HEK293 (cell line): ENCODE measurements around the gene FAM83D.

Experiments
- CTCF ChIA-PET: fragments of 350-600 bp; formaldehyde crosslinking; extraction: SDS; loops from one replicate; lab custom pipeline; 2021; ENCODE audit warnings: antibody characterized with exemption; lab: Yijun Ruan, JAX
- POLR2A ChIA-PET: fragments of 300-600 bp; formaldehyde crosslinking; extraction: SDS; loops from one replicate; lab custom pipeline; 2020; ENCODE audit warnings: antibody characterized with exemption, inconsistent platforms; lab: Yijun Ruan, JAX
- H3K27ac ChIP-seq: fragments of 200-500 bp; sonication (Bioruptor generic); 2 replicates; pipeline ENCODE4 v1.5.1; 2014; ENCODE audit warnings: low read depth, low read length, control low read depth, inconsistent platforms; ENCODE audit errors: extremely low read depth
- H3K36me3 ChIP-seq, 2 experiments: fragments of 200-500 bp in 1 of 2; sonication (Bioruptor generic) in 1 of 2; 1 replicate in 1 of 2; 2 replicates in 1 of 2; pipeline ENCODE4 v1.5.1; 2014 to 2017; ENCODE audit warnings: inconsistent platforms in 2 of 2, low read length in 2 of 2; ENCODE audit not compliant: control insufficient read depth in 2 of 2, insufficient read depth in 1 of 2
- H3K4me1 ChIP-seq: fragments of 200-500 bp; sonication (Bioruptor generic); 2 replicates; pipeline ENCODE4 v1.5.1; 2014; ENCODE audit warnings: mild to moderate bottlenecking, low read length, inconsistent platforms; ENCODE audit not compliant: control insufficient read depth, insufficient read depth
- H3K4me3 ChIP-seq: 2 replicates; pipeline ENCODE4 v1.5.1; 2011; ENCODE audit warnings: low read depth, mild to moderate bottlenecking, control low read depth, low read length, moderate library complexity
- H3K9me3 ChIP-seq: fragments of 200-500 bp; sonication (Bioruptor generic); 2 replicates; pipeline ENCODE4 v1.5.1; 2014; ENCODE audit warnings: low read depth, low read length, inconsistent platforms; ENCODE audit not compliant: control insufficient read depth, insufficient read depth
- BCL11B ChIP-seq: fragments of 450-650 bp; formaldehyde crosslinking; IDR thresholded peaks from 2 replicates; pipeline ENCODE4 v1.5.1; 2016; ENCODE audit warnings: low read depth, missing biosample characterization, missing genetic modification characterization
- OSR2 ChIP-seq: fragments of 450-650 bp; formaldehyde crosslinking; IDR thresholded peaks from 2 replicates; pipeline ENCODE4 v1.5.1; 2016; ENCODE audit warnings: missing biosample characterization, missing genetic modification characterization
- SCRT1 ChIP-seq: fragments of 450-650 bp; formaldehyde crosslinking; IDR thresholded peaks from 2 replicates; pipeline ENCODE4 v1.5.1; 2016; ENCODE audit warnings: missing biosample characterization, missing genetic modification characterization, borderline replicate concordance
- ZBTB17 ChIP-seq: fragments of 450-650 bp; formaldehyde crosslinking; IDR thresholded peaks from 2 replicates; pipeline ENCODE4 v1.5.1; 2016; ENCODE audit warnings: missing biosample characterization, missing genetic modification characterization
- ZNF132 ChIP-seq: fragments of 450-650 bp; formaldehyde crosslinking; IDR thresholded peaks from 2 replicates; pipeline ENCODE4 v1.5.1; 2017; ENCODE audit warnings: missing biosample characterization, missing genetic modification characterization, borderline replicate concordance
- ZNF133 ChIP-seq: fragments of 450-650 bp; formaldehyde crosslinking; IDR thresholded peaks from 2 replicates; pipeline ENCODE4 v1.5.1; 2016; ENCODE audit warnings: missing biosample characterization, missing genetic modification characterization
- ZNF214 ChIP-seq: fragments of 450-650 bp; formaldehyde crosslinking; IDR thresholded peaks from 2 replicates; pipeline ENCODE4 v1.5.1; 2017; ENCODE audit warnings: missing biosample characterization, mild to moderate bottlenecking, missing genetic modification characterization, borderline replicate concordance
- ZNF23 ChIP-seq: fragments of 450-650 bp; formaldehyde crosslinking; IDR thresholded peaks from 2 replicates; pipeline ENCODE4 v1.5.1; 2016; ENCODE audit warnings: missing biosample characterization, missing genetic modification characterization, borderline replicate concordance
- ZNF366 ChIP-seq: fragments of 450-650 bp; formaldehyde crosslinking; conservative IDR thresholded peaks from 2 replicates; pipeline ENCODE4 v1.5.1; 2016; ENCODE audit warnings: missing biosample characterization, missing genetic modification characterization
- ZNF37A ChIP-seq: fragments of 450-650 bp; IDR thresholded peaks from 2 replicates; pipeline ENCODE4 v1.5.1; 2018; ENCODE audit warnings: missing biosample characterization, missing genetic modification characterization
- ZNF426 ChIP-seq: fragments of 450-650 bp; formaldehyde crosslinking; IDR thresholded peaks from 2 replicates; pipeline ENCODE4 v1.5.1; 2017; ENCODE audit warnings: missing biosample characterization, missing genetic modification characterization, mild to moderate bottlenecking, inconsistent platforms, moderate library complexity
- ZNF48 ChIP-seq: fragments of 450-650 bp; formaldehyde crosslinking; IDR thresholded peaks from 2 replicates; pipeline ENCODE4 v1.5.1; 2016; ENCODE audit warnings: missing biosample characterization, missing genetic modification characterization
- ZNF623 ChIP-seq: fragments of 450-650 bp; formaldehyde crosslinking; IDR thresholded peaks from 2 replicates; pipeline ENCODE4 v1.5.1; 2016; ENCODE audit warnings: missing biosample characterization, missing genetic modification characterization
- ZNF701 ChIP-seq: fragments of 450-650 bp; formaldehyde crosslinking; IDR thresholded peaks from 2 replicates; pipeline ENCODE4 v1.5.1; 2016; ENCODE audit warnings: missing biosample characterization, missing genetic modification characterization
- TF ChIP-seq, protein P1 (sequence below): fragments of 450-650 bp; formaldehyde crosslinking; IDR thresholded peaks from 2 replicates; pipeline ENCODE4 v1.5.1; 2016; ENCODE audit warnings: missing biosample characterization, missing genetic modification characterization
- TF ChIP-seq, protein P2 (sequence below): fragments of 450-650 bp; formaldehyde crosslinking; IDR thresholded peaks from 2 replicates; pipeline ENCODE4 v1.5.1; 2016; ENCODE audit warnings: missing biosample characterization, missing genetic modification characterization, borderline replicate concordance
- TF ChIP-seq, protein P3 (sequence below): fragments of 450-650 bp; formaldehyde crosslinking; IDR thresholded peaks from 2 replicates; pipeline ENCODE4 v1.5.1; 2017; ENCODE audit warnings: missing biosample characterization, missing genetic modification characterization
- TF ChIP-seq, protein P4 (sequence below): fragments of 450-650 bp; formaldehyde crosslinking; IDR thresholded peaks from 2 replicates; pipeline ENCODE4 v1.5.1; 2017; ENCODE audit warnings: missing biosample characterization, missing genetic modification characterization
- TF ChIP-seq, protein P5 (sequence below): fragments of 450-650 bp; formaldehyde crosslinking; IDR thresholded peaks from 2 replicates; pipeline ENCODE4 v1.5.1; 2016; ENCODE audit warnings: missing biosample characterization, missing genetic modification characterization
- TF ChIP-seq, protein P6 (sequence below): fragments of 450-650 bp; formaldehyde crosslinking; IDR thresholded peaks from 2 replicates; pipeline ENCODE4 v1.5.1; 2016; ENCODE audit warnings: missing biosample characterization, missing genetic modification characterization

Gene FAM83D

DNA sequence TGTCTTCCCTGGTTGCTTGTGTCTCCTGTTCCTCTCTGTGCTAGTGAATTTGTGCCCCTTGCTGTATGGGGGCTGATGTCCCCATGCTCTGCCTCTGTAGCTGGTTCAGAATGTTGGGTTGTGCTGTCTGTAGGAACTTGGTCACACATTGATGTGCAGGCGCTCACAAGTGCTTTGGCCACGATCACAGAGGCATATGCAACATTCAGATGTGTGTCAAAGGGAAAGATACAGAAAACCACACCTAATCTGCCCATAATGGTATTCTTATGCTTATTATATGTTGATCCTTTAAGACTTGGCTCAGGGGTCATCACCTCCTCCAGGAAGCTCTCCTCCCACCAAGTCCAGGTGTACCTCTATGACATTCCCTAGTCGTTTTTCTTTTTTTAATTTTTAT lies 18.8 kb downstream of the FAM83D start (continued):
- no peak for TF ChIP-seq ZNF701 (tag by site-specific recombination)

DNA sequence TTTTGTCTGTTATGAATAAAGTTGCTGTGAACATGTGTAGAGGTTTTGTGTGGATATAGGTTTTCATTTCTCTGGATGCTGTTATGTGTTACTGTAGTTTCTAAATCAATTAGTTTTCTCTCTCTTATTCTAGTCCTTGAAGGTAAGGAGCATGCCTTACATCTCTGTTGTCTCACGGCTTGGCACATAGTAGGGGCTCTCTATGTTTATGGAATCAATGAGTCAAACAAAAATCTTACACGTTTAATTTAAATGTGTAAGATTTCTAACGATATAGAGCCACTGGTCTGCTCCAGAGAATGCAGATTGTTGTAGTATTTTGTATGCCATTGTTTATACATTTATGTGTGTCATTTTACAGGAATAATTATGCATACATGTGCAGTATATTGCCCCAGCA lies 20.6 kb downstream of the FAM83D start:
- TF ChIP-seq, protein P1, sequence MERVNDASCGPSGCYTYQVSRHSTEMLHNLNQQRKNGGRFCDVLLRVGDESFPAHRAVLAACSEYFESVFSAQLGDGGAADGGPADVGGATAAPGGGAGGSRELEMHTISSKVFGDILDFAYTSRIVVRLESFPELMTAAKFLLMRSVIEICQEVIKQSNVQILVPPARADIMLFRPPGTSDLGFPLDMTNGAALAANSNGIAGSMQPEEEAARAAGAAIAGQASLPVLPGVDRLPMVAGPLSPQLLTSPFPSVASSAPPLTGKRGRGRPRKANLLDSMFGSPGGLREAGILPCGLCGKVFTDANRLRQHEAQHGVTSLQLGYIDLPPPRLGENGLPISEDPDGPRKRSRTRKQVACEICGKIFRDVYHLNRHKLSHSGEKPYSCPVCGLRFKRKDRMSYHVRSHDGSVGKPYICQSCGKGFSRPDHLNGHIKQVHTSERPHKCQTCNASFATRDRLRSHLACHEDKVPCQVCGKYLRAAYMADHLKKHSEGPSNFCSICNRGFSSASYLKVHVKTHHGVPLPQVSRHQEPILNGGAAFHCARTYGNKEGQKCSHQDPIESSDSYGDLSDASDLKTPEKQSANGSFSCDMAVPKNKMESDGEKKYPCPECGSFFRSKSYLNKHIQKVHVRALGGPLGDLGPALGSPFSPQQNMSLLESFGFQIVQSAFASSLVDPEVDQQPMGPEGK (tag by site-specific recombination): no peak
- TF ChIP-seq ZNF214 (no peak), ZNF23 (tag by site-specific recombination) (no peak), OSR2 (tag by site-specific recombination) (no peak), ZNF132 (tag by site-specific recombination) (no peak), SCRT1 (tag by site-specific recombination) (no peak), ZNF426 (tag by site-specific recombination) (no peak), BCL11B (no peak), ZNF366 (tag by site-specific recombination) (no peak), ZNF133 (no peak), ZNF623 (tag by site-specific recombination) (no peak), ZNF48 (tag by site-specific recombination) (no peak), ZBTB17 (tag by site-specific recombination) (no peak), ZNF37A (tag by site-specific recombination) (no peak)
- TF ChIP-seq, protein P2, sequence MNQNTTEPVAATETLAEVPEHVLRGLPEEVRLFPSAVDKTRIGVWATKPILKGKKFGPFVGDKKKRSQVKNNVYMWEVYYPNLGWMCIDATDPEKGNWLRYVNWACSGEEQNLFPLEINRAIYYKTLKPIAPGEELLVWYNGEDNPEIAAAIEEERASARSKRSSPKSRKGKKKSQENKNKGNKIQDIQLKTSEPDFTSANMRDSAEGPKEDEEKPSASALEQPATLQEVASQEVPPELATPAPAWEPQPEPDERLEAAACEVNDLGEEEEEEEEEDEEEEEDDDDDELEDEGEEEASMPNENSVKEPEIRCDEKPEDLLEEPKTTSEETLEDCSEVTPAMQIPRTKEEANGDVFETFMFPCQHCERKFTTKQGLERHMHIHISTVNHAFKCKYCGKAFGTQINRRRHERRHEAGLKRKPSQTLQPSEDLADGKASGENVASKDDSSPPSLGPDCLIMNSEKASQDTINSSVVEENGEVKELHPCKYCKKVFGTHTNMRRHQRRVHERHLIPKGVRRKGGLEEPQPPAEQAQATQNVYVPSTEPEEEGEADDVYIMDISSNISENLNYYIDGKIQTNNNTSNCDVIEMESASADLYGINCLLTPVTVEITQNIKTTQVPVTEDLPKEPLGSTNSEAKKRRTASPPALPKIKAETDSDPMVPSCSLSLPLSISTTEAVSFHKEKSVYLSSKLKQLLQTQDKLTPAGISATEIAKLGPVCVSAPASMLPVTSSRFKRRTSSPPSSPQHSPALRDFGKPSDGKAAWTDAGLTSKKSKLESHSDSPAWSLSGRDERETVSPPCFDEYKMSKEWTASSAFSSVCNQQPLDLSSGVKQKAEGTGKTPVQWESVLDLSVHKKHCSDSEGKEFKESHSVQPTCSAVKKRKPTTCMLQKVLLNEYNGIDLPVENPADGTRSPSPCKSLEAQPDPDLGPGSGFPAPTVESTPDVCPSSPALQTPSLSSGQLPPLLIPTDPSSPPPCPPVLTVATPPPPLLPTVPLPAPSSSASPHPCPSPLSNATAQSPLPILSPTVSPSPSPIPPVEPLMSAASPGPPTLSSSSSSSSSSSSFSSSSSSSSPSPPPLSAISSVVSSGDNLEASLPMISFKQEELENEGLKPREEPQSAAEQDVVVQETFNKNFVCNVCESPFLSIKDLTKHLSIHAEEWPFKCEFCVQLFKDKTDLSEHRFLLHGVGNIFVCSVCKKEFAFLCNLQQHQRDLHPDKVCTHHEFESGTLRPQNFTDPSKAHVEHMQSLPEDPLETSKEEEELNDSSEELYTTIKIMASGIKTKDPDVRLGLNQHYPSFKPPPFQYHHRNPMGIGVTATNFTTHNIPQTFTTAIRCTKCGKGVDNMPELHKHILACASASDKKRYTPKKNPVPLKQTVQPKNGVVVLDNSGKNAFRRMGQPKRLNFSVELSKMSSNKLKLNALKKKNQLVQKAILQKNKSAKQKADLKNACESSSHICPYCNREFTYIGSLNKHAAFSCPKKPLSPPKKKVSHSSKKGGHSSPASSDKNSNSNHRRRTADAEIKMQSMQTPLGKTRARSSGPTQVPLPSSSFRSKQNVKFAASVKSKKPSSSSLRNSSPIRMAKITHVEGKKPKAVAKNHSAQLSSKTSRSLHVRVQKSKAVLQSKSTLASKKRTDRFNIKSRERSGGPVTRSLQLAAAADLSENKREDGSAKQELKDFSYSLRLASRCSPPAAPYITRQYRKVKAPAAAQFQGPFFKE (tag by site-specific recombination): no peak
- TF ChIP-seq, protein P3, sequence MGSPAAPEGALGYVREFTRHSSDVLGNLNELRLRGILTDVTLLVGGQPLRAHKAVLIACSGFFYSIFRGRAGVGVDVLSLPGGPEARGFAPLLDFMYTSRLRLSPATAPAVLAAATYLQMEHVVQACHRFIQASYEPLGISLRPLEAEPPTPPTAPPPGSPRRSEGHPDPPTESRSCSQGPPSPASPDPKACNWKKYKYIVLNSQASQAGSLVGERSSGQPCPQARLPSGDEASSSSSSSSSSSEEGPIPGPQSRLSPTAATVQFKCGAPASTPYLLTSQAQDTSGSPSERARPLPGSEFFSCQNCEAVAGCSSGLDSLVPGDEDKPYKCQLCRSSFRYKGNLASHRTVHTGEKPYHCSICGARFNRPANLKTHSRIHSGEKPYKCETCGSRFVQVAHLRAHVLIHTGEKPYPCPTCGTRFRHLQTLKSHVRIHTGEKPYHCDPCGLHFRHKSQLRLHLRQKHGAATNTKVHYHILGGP (tag by site-specific recombination): no peak
- TF ChIP-seq, protein P4, sequence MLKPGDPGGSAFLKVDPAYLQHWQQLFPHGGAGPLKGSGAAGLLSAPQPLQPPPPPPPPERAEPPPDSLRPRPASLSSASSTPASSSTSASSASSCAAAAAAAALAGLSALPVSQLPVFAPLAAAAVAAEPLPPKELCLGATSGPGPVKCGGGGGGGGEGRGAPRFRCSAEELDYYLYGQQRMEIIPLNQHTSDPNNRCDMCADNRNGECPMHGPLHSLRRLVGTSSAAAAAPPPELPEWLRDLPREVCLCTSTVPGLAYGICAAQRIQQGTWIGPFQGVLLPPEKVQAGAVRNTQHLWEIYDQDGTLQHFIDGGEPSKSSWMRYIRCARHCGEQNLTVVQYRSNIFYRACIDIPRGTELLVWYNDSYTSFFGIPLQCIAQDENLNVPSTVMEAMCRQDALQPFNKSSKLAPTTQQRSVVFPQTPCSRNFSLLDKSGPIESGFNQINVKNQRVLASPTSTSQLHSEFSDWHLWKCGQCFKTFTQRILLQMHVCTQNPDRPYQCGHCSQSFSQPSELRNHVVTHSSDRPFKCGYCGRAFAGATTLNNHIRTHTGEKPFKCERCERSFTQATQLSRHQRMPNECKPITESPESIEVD: no peak
- TF ChIP-seq, protein P5, sequence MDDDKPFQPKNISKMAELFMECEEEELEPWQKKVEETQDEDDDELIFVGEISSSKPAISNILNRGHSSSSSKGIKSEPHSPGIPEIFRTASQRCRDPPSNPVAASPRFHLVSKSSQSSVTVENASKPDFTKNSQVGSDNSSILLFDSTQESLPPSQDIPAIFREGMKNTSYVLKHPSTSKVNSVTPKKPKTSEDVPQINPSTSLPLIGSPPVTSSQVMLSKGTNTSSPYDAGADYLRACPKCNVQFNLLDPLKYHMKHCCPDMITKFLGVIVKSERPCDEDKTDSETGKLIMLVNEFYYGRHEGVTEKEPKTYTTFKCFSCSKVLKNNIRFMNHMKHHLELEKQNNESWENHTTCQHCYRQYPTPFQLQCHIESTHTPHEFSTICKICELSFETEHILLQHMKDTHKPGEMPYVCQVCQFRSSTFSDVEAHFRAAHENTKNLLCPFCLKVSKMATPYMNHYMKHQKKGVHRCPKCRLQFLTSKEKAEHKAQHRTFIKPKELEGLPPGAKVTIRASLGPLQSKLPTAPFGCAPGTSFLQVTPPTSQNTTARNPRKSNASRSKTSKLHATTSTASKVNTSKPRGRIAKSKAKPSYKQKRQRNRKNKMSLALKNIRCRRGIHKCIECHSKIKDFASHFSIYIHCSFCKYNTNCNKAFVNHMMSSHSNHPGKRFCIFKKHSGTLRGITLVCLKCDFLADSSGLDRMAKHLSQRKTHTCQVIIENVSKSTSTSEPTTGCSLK (tag by site-specific recombination): no peak
- TF ChIP-seq, protein P6, sequence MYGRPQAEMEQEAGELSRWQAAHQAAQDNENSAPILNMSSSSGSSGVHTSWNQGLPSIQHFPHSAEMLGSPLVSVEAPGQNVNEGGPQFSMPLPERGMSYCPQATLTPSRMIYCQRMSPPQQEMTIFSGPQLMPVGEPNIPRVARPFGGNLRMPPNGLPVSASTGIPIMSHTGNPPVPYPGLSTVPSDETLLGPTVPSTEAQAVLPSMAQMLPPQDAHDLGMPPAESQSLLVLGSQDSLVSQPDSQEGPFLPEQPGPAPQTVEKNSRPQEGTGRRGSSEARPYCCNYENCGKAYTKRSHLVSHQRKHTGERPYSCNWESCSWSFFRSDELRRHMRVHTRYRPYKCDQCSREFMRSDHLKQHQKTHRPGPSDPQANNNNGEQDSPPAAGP (tag by site-specific recombination): no peak
- CTCF ChIA-PET: no interaction called here
- no peaks in the 10 kb centered on the region for H3K4me1 ChIP-seq
- peaks cover 27 to 92% of the 10 kb centered on the region in 2 experiments for H3K36me3 ChIP-seq
- POLR2A ChIA-PET: no interaction called here
- no peak overlapping the region for H3K4me3 ChIP-seq
- H3K27ac ChIP-seq: no peak overlapping the region
- H3K9me3 ChIP-seq: no peaks in the 10 kb centered on the region
